ENCODE data around the gene SLC25A44.
"Not testable (repeated sequence)": the region's sequence is repeated elsewhere in the genome, so short reads cannot be mapped to it uniquely, and the experiment has no call there.

SLC25A44 gene

GRCh38 chr1:156162430-156163037, 31.4 kb upstream of the SLC25A44 start:
- no peak for DNase-seq (ENCODE audit: extremely low spot score, insufficient read length, low read depth)
- no peak for FAIRE-seq

- DNase-seq (ENCODE audit: extremely low spot score, insufficient read length, low read depth) (no peak), FAIRE-seq (no peak)
Observed at GRCh38 chr1:156163712-156164111, 30.2 kb upstream of the SLC25A44 start.

GRCh38 chr1:156164125-156164831, 29.6 kb upstream of the SLC25A44 start:
- DNase-seq (ENCODE audit: extremely low spot score, insufficient read length, low read depth): no peak
- no peak for FAIRE-seq

DNA sequence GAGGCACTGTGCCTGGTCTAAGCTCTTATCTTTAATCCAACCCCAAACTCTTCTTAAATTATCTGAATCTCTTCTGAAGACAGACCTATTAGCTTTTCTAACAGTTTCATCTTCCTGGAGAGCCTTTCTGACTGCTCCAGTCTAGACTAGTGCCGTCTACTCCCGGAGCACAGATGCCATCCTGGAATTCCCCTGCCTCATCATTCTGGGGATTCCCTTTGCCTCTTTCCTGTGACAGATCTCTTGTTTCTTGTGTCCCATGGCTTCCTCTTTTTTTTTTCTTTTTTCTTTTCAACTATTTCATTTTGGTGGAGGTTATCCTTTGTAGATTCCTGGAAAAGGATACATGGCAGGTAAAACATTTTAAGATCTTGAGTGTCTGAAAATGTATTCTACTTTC, 28.8 kb upstream of the SLC25A44 start:
- DNase-seq (ENCODE audit: extremely low spot score, insufficient read length, low read depth): no peak
- FAIRE-seq: peak; percentile 46

DNA sequence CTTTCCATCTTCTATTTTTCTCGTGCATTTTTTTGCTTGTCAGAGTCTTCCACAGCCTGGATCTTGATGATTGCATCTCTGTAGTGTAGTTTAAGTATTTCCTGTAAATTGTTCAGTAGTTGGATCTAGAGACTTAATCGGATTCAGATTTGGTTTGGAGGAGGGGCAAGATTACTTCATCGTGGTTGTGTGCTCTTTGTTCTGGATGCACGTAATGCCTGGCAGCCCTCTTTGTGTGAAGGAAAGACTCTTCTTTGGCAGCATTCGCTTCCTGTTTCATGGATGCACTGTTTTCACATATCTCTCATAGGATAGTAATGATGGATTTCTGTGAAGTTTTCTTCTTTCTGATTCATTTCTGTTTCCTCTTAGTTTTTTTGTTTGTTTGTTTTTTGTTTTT, 26.4 kb upstream of the SLC25A44 start:
- DNase-seq (ENCODE audit: extremely low spot score, insufficient read length, low read depth) (no peak), FAIRE-seq (no peak)

GRCh38 chr1:156172696-156173470, 21.0 kb upstream of the SLC25A44 start:
- DNase-seq (ENCODE audit: extremely low spot score, insufficient read length, low read depth) (no peak), FAIRE-seq (no peak)

GRCh38 chr1:156176610-156177210, 17.2 kb upstream of the SLC25A44 start:
- FAIRE-seq (no peak), DNase-seq (ENCODE audit: extremely low spot score, insufficient read length, low read depth) (no peak)

GRCh38 chr1:156177919-156178654, 15.8 kb upstream of the SLC25A44 start:
- FAIRE-seq: no peak
- no peak for DNase-seq (ENCODE audit: extremely low spot score, insufficient read length, low read depth)

- FAIRE-seq (no peak), DNase-seq (ENCODE audit: extremely low spot score, insufficient read length, low read depth) (no peak)
Observed at GRCh38 chr1:156180471-156180870, 13.4 kb upstream of the SLC25A44 start.

- not testable (repeated sequence) for DNase-seq (ENCODE audit: extremely low spot score, insufficient read length, low read depth); FAIRE-seq
Observed at GRCh38 chr1:156181391-156181924, 12.4 kb upstream of the SLC25A44 start.

GRCh38 chr1:156182010-156182779, 11.7 kb upstream of the SLC25A44 start:
- not testable (repeated sequence) for DNase-seq (ENCODE audit: extremely low spot score, insufficient read length, low read depth); FAIRE-seq

DNA sequence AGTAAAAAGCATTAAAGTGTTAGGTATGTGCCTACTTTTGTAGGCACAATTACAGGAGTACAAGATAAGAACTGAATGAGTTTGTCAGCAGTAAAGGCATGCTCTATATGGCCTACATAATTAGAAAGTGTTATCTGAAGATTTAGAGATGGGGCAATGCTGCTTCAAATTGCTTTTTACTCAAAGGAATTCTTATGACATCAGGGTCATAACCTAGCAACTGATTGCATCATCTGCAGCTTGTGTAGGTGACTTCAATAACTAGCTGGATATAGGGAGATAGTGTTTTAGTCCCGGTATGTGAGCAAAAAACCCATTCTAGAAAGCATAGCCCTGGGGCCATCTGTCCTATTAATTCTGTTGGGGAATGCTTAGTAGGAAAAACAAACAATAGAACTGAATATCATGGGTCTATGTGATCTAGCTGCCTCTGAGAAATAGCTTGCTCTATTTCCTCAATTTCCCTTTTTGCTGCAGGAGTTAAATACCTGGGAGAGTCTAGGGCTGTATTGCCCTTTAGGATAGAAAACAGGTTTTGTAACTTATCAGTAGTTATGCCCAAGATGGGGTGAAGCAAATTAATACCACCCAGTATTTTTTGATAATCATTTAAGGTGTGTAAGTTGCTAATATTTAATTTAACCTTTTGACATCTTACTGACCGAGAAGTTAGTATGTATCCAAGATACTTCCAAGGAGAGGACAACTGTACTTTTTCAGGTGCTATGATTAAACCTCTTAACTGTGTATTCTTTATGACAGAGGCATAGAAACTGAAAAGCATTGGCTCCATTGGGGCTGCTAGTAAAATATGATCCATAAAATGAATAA, 7.3 kb upstream of the SLC25A44 start:
- not testable (repeated sequence) for DNase-seq (ENCODE audit: extremely low spot score, insufficient read length, low read depth); FAIRE-seq

DNA sequence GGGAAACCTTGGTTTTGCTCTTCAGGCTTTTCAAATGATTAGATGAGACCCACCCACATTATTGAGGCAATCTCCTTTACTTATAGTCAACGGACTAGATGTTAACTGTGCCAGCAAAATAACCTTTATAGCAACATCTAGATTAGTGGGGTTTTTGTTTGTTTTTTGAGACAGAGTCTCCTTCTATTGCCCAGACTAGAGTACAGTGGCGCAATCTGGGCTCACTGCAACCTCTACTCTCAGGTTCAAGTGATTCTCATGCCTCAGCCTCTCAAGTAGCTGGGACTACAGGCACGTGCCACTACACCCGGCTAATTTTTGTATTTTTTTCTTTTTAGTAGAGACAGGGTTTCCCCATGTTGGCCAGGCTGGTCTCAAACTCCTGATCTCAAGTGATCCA, 3.6 kb upstream of the SLC25A44 start:
- FAIRE-seq; DNase-seq (ENCODE audit: extremely low spot score, insufficient read length, low read depth): not testable (repeated sequence)

GRCh38 chr1:156191292-156191964, 2.5 kb upstream of the SLC25A44 start:
- DNase-seq (ENCODE audit: extremely low spot score, insufficient read length, low read depth) (no peak), FAIRE-seq (no peak)

GRCh38 chr1:156193208-156193487, 756 bp upstream of the SLC25A44 start:
- DNase-seq (ENCODE audit: extremely low spot score, insufficient read length, low read depth) (no peak), FAIRE-seq (peak; percentile 18)

GRCh38 chr1:156194300-156194652, 372 bp downstream of the SLC25A44 start:
- no peak for FAIRE-seq
- DNase-seq (ENCODE audit: extremely low spot score, insufficient read length, low read depth): no peak

DNA sequence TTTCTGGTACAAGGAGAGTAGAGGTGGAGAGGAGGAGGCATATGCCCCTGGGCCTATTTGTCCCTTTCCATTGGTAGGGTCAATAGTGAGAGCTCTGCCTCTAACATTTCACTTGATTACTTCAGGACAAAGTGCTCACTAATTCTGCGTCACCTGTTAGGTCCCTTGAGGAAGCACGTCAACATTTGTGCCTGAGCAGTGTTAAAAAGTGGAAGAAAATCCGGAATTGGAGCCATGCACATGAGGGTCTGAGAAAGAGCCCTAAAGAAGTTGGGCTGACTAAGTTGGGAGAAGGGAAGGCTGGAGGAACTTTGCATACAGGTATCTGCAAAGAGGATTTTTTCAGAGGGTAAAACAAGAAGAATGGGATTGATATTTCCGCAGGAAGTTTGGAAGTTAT, 1.9 kb downstream of the SLC25A44 start:
- FAIRE-seq: no peak

DNA sequence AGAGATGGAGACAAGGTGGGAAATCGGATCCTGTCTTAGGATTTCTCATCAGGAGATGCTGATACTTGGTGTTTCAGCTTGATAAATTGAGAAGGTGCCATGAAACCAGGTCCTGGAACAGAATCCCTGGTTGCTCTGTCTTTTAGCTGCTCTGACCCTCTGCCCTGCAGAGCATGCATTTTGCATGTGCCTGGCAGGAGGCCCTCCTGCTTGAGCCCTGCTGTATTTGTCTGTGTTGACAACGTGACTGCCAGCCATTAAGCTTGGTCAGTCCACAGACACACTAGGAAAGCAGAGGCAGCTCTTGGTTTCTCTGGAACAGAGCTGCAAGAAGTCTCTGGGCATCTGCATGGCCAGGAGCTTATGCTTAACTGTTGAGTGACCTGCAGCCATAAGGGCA, 2.5 kb downstream of the SLC25A44 start:
- FAIRE-seq (no peak), DNase-seq (ENCODE audit: extremely low spot score, insufficient read length, low read depth) (no peak)

More for the DNA sequence above, 1.9 kb downstream of the SLC25A44 start:
- DNase-seq (ENCODE audit: extremely low spot score, insufficient read length, low read depth): no peak

Measured in GM18507 (cell line).